Epithelial cell of esophagus (primary cell): Measurements from ENCODE around the gene KIAA1217.

Experiments used
- DNase-seq: peaks from one replicate; pipeline ENCODE4 v3.0.0; 2010; ENCODE audit warnings: low read depth
- H3K4me3 ChIP-seq: 2 replicates; pipeline ENCODE4 v1.5.1; 2011; ENCODE audit warnings: mild to moderate bottlenecking, low read length, control low read depth
- CTCF ChIP-seq: IDR thresholded peaks from 2 replicates; pipeline ENCODE4 v1.5.1; 2011; ENCODE audit warnings: low read depth, mild to moderate bottlenecking, low read length, control low read depth, inconsistent platforms; ENCODE audit not compliant: insufficient read depth; ENCODE audit errors: missing control alignments

Gene KIAA1217

DNA sequence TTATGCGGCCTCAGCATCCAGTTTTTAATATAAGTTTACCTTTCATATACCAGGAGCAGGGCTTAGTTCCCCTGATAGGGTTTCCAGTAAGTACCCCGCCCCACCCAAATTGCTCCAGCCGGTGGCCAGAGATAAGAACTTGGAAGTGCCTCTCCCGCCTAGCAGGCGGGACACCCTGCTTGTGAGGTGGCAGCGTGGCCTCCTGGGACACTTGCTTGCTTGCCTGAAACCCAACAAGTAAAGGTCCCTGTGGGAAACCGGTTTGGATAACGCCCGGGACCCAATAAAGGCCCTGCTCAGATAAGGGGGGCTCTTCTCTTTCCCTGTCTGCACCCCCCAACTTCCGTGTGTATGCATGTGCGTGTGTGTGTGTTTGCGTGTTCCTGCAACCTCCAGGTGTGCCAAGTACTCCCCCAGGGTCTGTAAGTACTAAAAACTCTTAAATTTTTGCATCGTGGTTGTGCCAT lies 360.4 kb downstream of the KIAA1217 start:
- no peak for TF ChIP-seq CTCF
- DNase-seq, result no peak
- no peak overlapping the region for H3K4me3 ChIP-seq

DNA sequence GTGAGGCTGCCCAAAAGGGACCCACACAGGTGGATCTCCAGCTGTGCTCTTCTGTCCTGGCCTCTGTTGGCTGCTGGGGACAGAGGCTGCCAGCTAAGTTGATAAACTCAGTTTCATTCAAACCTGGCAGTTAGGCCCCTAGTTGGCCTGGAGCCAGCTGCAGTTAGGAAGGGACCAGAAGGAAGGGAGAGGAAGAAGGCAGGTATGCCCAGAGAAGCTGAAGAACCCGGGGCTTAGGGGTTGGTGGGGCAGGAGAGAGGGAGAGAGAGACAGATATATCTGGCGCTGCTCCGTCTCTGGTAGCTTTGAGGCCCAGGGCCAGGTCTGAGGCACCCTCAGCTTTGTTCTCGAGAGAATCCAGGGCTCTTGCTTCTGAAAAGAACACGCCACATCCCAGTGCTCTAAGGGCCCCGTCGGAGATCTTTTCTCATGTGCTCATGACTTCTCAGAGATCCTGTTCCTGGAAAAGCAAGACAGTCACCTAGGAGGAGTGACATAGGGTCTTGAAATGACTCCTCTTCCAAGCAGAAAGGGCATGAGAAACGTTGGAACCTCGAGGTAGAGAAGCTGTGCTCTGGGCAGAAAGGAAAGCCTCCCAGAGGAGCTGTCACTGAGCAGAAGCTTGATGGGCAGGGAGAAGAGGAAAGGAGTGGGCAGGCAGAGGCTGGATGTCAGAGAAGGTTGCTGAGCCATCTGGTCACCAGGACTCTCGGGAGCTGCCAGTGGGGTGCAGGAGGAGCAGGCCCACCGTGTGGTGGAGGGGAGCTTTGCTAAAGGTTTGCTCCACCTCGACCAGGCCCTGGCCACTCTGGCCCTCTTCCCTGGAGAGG lies 361.1 kb downstream of the KIAA1217 start:
- no peak overlapping the region for H3K4me3 ChIP-seq
- no peak for TF ChIP-seq CTCF
- DNase-seq, result no peak

DNA sequence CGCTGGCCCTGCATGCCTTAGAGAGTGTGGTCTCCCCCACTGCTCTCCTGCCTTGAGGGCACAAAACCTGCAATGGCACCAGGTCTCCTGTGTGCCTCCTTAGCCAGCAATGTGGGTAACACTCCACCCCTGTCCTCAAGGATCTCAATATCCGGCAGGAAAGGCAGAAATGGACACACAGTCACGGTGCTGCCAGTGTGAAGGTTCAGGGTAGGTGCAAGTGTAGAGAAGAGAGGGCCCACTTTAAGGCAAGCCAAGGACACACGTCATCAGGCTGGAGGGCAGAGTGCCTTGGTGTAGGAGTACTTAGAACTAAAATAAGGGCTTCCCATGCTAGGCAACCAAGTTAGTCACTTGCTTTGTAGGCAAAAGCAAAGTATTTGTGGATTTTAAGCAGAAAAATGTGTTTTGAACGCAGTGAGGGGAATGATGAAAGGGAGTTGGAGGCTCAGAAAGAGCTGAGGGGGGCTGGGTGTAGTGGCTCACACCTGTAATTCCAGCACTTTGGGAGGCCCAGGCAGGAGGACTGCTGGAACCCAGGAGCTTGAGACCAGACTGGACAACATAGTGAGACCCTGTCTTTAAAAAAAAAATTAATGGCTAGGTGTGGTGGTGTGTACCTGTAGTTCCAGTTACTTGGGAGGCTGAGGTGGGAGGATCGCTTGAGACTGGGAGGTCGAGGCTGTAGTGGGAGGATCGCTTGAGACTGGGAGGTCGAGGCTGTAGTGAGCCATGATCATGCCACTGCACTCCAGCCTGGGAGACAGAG lies 361.9 kb downstream of the KIAA1217 start:
- TF ChIP-seq CTCF, result no peak
- no peak for DNase-seq
- no peak overlapping the region for H3K4me3 ChIP-seq

DNA sequence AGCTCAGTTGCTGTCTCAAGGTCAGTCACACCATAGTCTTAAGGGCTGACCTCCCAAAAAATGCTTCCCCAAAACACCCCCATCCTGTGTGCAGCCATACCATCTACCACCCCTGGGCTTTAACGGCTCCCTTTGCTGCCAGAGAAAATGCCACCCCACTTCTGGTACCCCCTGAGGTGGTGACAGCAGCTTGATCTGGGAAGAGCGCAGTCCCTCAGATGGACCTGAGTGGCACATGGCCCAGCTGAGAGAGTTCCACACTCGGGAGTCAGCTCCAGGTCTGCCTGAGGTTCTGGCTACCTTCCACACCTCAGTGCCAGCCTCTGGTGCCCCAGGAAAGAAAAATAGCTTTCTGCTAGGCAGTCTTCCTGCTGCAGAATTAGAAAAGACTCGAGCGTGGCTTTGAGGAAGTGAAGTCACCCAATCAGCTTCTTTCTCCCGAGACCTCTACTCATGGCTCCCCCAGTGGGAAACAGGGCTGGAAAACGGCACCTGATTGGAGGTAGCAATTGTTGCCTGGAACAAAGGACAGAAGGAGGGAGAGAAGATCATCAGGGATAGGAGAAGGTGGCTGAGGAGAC lies 363.0 kb downstream of the KIAA1217 start:
- DNase-seq, result no peak
- TF ChIP-seq CTCF, result no peak
- H3K4me3 ChIP-seq, result no peak overlapping the region

GRCh38 chr10:24574161-24574560 lies 365.2 kb downstream of the KIAA1217 start:
- no peak for DNase-seq

More at GRCh38 chr10:24574161-24574560, 365.2 kb downstream of the KIAA1217 start:
- no peak overlapping the region for H3K4me3 ChIP-seq
- no peak for TF ChIP-seq CTCF
